ENCODE data around the gene NAP1L4. TPM values are rescaled to one million over a fixed set of nuclear protein-coding genes. Genes with fewer than 3 reads are reported as not detected.

The NAP1L4 gene
- total RNA-seq, 2 experiments from 2014 or later, result 346 to 363 TPM

DNA sequence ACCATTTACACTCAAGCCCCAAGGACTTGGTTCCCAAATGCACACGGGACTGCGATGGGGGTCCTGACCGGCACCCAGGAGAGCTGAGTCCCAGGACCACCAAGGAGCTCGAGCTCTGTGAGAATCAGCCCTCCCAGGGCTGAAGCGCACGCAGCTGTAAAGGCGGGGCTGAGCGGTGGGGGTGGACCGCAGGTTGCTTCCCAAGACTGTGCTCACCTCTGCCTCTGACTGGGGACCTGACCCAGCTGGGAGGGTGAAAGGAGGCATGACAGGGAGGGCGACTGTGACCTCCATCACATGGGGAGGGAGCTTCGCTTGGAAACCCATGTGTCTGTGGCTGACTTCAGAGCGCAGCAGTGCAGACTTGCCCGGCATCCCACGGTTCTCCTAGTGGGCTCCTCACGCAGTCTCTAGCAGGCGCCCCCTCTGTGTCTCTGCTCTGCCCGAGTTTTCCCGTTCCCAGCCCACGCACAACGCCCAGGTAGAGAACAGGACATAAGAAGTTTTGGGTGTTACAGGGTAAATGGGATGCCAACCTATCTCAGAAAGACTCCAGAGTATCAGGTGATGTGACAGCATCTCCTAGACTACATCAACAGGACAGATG, 15.4 kb upstream of the NAP1L4 start:
- H3K4me3 Mint-ChIP-seq, result peak overlapping the region; percentile 85
- H3K4me1 Mint-ChIP-seq, result peaks cover 45% of the 10 kb centered on the region
- DNase-seq (peak; percentile 32), ATAC-seq (ENCODE audit: low read depth) (peak; percentile 5)
- no peaks in the 10 kb centered on the region for H3K27me3 Mint-ChIP-seq
- peaks cover 31% of the 10 kb centered on the region for H3K36me3 Mint-ChIP-seq
- POLR2A ChIA-PET, result interaction anchor here (0.8 to 12.0 kb wide), 9 partner anchors 8 to 109 kb away, joined by 3 to 303 read pairs (median 5); partner anchors contain the start of genes CARS1 and NAP1L4
- H3K9me3 Mint-ChIP-seq, result no peaks in the 10 kb centered on the region
- H3K27ac Mint-ChIP-seq, result peak overlapping the region; percentile 86

DNA sequence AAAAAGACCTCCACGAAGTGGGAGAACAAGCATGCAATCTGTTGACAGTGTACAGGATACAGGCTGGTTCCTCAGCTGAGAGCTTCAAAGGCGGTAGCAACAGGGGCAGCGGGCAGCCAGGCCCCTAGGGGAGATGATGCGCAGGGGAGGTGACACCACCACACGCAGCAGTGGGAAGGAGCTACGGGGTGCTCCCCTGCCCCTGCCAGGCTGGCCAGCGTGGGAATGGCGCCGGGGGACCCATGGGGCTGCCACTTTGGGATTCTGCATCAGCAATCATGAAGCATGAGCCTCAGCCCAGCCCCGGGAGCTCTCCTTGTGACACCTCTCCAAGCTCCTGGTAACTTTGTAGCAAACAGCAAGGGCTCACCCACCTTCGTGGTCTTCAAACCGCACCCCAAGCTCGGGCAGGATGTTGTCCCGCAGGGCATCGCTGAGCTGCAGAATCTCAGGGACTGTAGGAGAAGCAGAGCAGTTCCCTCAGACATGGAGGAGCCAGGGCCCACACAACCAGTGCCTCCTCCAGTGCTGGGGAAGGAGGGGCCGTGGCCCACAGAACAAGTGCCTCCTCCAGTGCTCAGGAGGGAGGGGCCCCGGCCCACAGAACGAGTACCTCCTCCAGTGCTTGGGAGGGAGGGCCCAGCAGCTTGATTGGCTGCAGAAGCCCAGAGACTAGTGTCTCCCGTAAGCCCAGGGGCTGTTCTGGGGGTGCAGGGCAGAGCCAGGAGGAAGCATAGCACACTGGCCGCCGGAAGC, 14.6 kb upstream of the NAP1L4 start:
- POLR2A ChIA-PET, result interaction anchor here (0.8 to 12.0 kb wide), 10 partner anchors 9 to 108 kb away, joined by 3 to 303 read pairs (median 5); partner anchors contain the start of genes CARS1 and NAP1L4
- peak; percentile 97 for ATAC-seq (ENCODE audit: low read depth)
- peak; percentile 80 for DNase-seq
- Mint-ChIP-seq H3K9me3 (no peaks in the 10 kb centered on the region), H3K27ac (peak overlapping the region; percentile 86), H3K4me1 (peaks cover 44% of the 10 kb centered on the region), H3K36me3 (peaks cover 34% of the 10 kb centered on the region), H3K4me3 (peak overlapping the region; percentile 85), H3K27me3 (no peaks in the 10 kb centered on the region)

DNA sequence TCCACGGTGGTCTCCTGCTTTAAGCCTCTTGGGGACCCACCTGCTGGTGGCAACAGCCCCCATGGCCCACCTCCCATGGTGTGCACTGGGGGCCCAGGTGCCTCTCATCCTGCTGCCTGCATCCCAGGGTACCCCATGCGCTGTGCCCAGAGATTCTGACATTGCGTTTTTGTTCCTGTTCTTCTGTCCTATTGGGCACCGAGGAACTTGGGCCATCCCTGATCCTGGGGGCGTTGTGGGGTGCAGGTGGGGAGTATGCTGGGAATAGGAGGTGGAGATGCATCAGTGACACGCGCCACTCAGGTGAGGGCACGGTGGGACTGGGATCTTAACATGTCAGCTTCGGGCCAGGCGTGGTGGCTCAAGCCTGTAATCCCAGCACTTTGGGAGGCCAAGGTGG, 12.4 kb upstream of the NAP1L4 start:
- DNase-seq (peak; percentile 20), ATAC-seq (ENCODE audit: low read depth) (no peak)
- POLR2A ChIA-PET, result interaction anchor here (0.7 to 5.3 kb wide), 3 partner anchors 11 to 1026 kb away, joined by 5 to 37 read pairs (median 5); partner anchors contain the start of gene NAP1L4
- Mint-ChIP-seq H3K36me3 (peaks cover 42% of the 10 kb centered on the region), H3K4me1 (peaks cover 32% of the 10 kb centered on the region), H3K27ac (peak overlapping the region; percentile 73), H3K9me3 (no peaks in the 10 kb centered on the region), H3K4me3 (no peak overlapping the region), H3K27me3 (no peaks in the 10 kb centered on the region)

DNA sequence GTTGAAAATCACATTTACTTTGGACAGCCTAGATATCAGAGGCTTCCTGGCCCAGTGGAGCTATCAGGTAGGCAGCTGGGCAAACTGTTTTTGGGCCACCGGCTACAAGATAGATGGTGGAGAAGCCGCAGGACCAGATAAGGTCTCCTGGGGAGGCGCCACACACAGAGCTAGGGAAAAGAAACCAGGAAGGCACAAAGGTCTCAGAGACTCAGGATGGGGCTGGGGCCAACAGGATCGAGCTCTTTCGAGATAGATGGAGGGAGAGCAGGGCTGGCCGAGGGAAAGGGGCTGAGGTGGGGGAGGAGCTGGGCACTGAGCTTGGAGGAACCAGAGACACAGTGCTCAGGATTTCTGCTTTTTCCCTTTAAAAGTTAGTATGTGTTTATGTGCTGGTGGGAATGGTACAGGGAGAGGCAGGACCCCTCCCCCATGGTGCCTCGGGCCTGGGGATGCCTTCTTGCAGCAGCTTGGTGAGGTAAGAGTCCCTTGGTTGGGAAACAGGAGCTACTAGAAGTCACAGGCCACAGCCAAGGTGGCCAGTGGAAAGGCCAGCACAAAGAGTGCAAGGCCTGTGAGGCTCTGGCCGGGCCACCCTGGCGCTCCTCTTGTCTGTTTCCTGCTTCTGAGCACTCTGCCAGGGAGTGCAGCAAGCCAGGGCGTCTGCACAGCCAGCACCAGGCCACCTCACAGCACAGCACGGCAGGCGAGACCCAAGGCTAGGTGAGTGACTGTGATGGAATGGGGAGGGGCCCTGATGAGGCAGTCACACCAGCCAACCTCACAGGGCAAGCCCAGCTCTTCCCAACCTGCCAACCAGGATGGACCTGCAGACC, 11.5 kb upstream of the NAP1L4 start:
- peaks cover 28% of the 10 kb centered on the region for H3K4me1 Mint-ChIP-seq

DNA sequence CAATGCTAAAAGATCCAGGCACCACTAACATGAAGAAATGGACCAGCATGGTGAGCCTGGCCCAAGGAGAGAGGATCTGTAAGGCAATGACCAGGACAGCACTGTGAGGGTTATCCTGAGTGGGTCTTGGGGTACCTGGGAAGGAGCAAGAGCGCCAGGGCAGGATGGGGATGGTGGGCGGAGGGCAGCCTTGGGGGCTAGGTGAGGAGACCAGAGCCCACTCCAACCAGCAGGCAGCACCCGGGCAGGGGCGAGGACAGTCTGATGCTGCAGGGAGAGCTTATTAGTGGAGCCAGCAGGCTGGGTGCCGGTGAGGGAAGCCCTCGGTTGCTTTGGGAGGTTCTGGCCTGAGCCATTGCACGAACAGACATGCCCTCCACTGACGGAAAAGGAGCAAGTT, 10.7 kb upstream of the NAP1L4 start:
- Mint-ChIP-seq H3K27ac (peak overlapping the region; percentile 40), H3K9me3 (no peaks in the 10 kb centered on the region), H3K27me3 (no peaks in the 10 kb centered on the region), H3K4me1 (peaks cover 22% of the 10 kb centered on the region), H3K36me3 (peaks cover 39% of the 10 kb centered on the region), H3K4me3 (no peak overlapping the region)
- POLR2A ChIA-PET, result interaction anchor here (1.2 to 5.3 kb wide), 2 partner anchors 11 to 12 kb away, joined by 4 to 37 read pairs; partner anchors contain the start of gene NAP1L4
- DNase-seq (no peak), ATAC-seq (ENCODE audit: low read depth) (no peak)

More for the DNA sequence above, 11.5 kb upstream of the NAP1L4 start:
- no peak overlapping the region for H3K4me3 Mint-ChIP-seq
- POLR2A ChIA-PET, result interaction anchor here (0.8 to 5.3 kb wide), 3 partner anchors 9 to 12 kb away, joined by 3 to 37 read pairs (median 4); partner anchors contain the start of gene NAP1L4
- DNase-seq, result no peak
- H3K9me3 Mint-ChIP-seq, result no peaks in the 10 kb centered on the region
- no peaks in the 10 kb centered on the region for H3K27me3 Mint-ChIP-seq
- H3K36me3 Mint-ChIP-seq, result peaks cover 39% of the 10 kb centered on the region
- H3K27ac Mint-ChIP-seq, result peak overlapping the region; percentile 40
- ATAC-seq (ENCODE audit: low read depth), result no peak

DNA sequence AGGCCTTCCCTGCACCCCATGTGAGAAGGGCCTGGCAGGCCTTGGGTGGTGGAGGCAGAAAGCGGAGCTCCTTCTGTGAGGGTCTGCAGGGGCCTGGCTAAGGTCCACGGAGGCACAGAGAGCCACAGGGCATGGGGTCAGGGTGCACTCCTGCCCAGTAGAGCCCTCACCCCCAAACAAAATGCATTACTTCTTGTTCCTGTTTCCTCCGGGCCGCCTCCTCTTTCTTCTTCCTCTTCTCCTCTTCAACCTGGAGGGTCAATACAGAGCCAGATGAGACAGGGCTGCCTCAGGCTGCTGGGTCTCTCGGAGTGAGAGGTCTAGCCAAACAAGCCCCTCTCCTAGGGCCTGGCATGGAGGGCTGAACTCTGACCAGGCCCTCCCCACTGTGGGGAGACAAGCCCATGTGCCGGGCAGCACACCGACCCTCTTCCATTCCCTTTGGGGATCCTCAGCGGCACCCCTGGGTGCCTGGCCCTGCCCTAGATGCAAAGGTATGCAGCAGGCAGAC, 10.3 kb upstream of the NAP1L4 start:
- peaks cover 17% of the 10 kb centered on the region for H3K4me1 Mint-ChIP-seq
- ATAC-seq (ENCODE audit: low read depth) (no peak), DNase-seq (no peak)
- no peak overlapping the region for H3K4me3 Mint-ChIP-seq
- no peaks in the 10 kb centered on the region for H3K9me3 Mint-ChIP-seq
- POLR2A ChIA-PET, result interaction anchor here (5.3 kb wide), 1 partner anchor 13 kb away, joined by 37 read pairs; no protein-coding TSS in a partner anchor
- no peaks in the 10 kb centered on the region for H3K27me3 Mint-ChIP-seq
- peak overlapping the region; percentile 40 for H3K27ac Mint-ChIP-seq
- H3K36me3 Mint-ChIP-seq, result peaks cover 39% of the 10 kb centered on the region

DNA sequence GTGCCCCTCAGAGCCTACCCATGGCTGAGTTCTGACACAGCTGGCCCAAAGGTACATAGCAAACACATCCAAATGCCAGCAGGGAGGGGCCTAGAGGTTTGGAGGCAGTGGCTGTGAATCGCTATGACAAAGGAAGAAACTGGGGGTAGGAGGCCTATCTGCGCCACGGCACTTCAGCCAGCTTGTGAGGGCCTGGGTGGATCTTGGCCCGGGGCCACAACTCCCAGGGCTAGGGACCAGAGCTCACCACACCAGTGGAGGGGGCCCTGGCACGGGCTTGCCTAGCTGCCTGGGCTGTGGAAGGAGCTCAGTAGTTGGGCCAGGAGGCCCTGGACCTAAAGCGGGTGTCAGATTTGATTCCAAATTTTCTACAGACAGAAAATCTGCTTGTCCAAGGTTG, 9.4 kb upstream of the NAP1L4 start:
- no peaks in the 10 kb centered on the region for H3K9me3 Mint-ChIP-seq
- peaks cover 12% of the 10 kb centered on the region for H3K4me1 Mint-ChIP-seq
- DNase-seq (no peak), ATAC-seq (ENCODE audit: low read depth) (no peak)
- H3K27ac Mint-ChIP-seq, result peak overlapping the region; percentile 43
- H3K27me3 Mint-ChIP-seq, result no peaks in the 10 kb centered on the region
- peaks cover 39% of the 10 kb centered on the region for H3K36me3 Mint-ChIP-seq
- no peak overlapping the region for H3K4me3 Mint-ChIP-seq
- POLR2A ChIA-PET, result interaction anchor here (1.4 kb wide), 1 partner anchor 9 kb away, joined by 7 read pairs; the partner anchor contains the start of gene NAP1L4

DNA sequence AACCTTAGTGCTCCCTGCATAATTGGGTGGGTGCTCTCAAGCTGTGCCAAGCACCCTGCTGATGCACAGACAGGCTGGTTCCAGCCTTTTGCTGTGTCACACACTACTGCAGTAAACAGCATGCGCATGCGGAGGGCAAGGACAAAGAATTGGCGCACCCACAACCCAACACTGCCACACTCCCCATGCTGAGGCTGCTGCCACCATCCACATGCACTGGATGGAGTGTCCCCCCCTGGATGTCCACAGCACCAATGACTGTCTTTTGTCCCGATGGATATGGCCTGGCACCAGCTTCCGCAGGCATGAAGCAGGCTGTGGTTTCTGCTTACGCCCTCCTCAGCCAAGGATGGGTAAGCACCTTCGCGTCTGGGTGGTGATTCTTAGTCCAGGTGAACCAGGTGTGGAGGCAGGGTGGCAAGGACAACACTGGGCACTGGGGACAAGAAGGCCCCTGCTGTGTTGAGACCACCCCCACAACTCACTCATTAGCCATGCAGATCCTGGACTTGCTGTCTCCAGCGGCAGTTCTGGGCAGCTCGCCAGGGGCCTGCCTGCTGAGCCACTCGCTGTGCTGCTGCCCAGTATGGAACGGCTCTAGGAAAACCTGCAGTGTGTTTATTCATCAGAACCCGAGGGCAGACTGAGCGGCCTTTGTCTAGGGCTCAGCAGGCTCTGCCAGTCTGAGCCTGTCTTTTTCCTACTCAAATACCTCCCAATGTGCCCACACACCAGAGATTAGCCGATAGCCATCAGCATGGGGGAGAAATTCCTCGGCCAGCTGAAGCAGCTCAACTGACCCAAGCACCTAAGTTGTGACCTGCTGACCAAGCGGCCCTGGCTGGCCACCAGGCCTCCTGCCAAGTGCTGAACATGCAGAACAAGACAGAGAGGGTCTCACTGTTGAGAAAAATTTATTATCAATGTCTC, 8.2 kb upstream of the NAP1L4 start:
- Mint-ChIP-seq H3K4me1 (peaks cover 6% of the 10 kb centered on the region), H3K9me3 (no peaks in the 10 kb centered on the region), H3K27ac (no peak overlapping the region), H3K4me3 (no peak overlapping the region), H3K27me3 (no peaks in the 10 kb centered on the region), H3K36me3 (peaks cover 36% of the 10 kb centered on the region)
- no peak for ATAC-seq (ENCODE audit: low read depth)
- DNase-seq, result no peak
- POLR2A ChIA-PET, result interaction anchor here (1.4 kb wide), 1 partner anchor 8 kb away, joined by 7 read pairs; the partner anchor contains the start of gene NAP1L4

DNA sequence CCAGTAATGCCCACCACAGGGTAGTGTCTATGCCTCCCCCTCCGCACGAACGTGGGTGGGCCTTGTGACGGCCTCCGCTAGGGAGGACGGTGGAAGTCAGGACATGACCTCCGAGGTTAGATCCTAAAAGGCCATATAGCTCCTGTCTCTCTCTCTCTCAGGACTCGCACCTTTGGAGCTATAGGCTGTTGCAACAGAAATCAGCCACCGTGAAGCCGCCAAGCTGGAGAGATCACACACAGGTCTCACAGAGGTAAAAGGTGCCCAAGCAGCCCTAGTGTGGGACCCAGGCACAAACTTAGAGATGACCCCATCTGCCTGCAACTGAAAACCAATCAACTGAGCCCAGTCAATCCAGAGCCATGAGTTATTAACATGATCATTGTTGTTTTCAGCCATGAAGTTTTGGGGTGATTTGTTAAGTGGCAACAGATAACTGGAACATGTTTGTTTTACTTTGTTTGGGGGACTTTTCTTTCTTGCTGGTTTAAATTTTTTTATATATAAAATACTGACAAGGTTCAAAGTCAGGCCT, 7.4 kb upstream of the NAP1L4 start:
- H3K27ac Mint-ChIP-seq, result no peak overlapping the region
- peaks cover 36% of the 10 kb centered on the region for H3K36me3 Mint-ChIP-seq
- POLR2A ChIA-PET, result no interaction called here

DNA sequence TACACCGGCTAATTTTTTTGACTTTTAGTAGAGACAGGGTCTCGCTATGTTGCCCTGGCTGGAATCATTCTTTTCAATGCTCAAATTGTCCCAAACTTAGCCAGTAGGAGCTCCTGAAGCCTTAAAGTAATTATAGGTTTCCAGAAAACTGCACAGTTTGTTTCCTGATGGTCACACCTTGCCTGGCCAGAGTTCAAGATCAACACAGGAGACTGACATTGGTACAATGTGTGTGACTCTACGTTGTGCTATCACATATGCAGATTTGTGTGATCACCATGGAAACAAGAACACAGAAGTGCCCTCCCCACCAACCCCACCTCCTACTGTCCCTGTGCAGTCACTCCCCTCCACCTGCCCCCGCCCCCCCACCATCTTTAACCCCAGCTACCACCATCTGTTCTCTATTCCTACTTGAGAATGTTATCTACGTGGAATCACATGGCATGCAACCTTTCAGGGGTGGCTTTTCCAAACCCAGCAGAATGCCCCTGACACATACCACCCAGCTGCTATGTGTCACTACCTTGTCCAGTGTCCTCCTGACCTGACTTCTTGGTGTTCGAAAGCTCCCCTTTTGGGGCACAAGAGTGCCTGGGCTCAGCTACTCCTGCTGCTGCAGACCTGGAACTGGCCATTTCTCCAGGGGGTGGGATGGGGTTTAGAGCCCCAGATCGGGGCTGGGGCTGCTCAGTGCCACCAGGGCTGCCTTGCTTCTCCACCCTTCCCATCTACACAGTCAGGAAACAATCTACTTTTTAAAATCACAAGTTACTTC, 6.1 kb upstream of the NAP1L4 start:
- no peaks in the 10 kb centered on the region for H3K27me3 Mint-ChIP-seq
- DNase-seq (no peak), ATAC-seq (ENCODE audit: low read depth) (no peak)
- no peak overlapping the region for H3K4me3 Mint-ChIP-seq
- H3K4me1 Mint-ChIP-seq, result peaks cover 2% of the 10 kb centered on the region
- POLR2A ChIA-PET, result interaction anchor here (0.6 to 2.2 kb wide), 5 partner anchors 9 to 24 kb away, joined by 3 to 11 read pairs (median 4); no protein-coding TSS in a partner anchor
- H3K9me3 Mint-ChIP-seq, result no peaks in the 10 kb centered on the region
- H3K27ac Mint-ChIP-seq, result no peak overlapping the region
- peaks cover 25% of the 10 kb centered on the region for H3K36me3 Mint-ChIP-seq

More for the DNA sequence above, 7.4 kb upstream of the NAP1L4 start:
- Mint-ChIP-seq H3K9me3 (no peaks in the 10 kb centered on the region), H3K27me3 (no peaks in the 10 kb centered on the region), H3K4me1 (peaks cover 5% of the 10 kb centered on the region), H3K4me3 (no peak overlapping the region)
- ATAC-seq (ENCODE audit: low read depth), result no peak
- no peak for DNase-seq

DNA sequence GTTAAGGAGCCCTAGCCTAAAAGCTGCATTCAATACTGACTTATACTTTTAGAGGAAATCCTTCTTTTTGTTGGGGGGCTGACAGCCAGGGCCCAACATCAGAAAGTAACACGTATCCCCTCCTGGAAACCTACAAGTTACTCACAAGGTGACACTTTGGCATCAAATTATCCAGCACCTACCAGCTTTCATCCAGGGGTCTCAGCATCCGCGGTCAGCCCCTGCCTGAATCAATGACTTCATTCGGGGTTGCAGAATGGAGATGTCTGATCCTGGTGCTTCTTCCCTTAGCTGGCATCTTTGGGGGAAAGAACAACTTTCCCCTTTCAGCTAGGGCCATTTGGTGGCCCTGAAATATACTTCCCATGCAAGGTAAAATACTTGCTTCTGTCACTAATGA, 5.3 kb upstream of the NAP1L4 start:
- no peaks in the 10 kb centered on the region for H3K27me3 Mint-ChIP-seq
- no peak overlapping the region for H3K27ac Mint-ChIP-seq
- no peak overlapping the region for H3K4me3 Mint-ChIP-seq
- H3K36me3 Mint-ChIP-seq, result peaks cover 17% of the 10 kb centered on the region
- no peaks in the 10 kb centered on the region for H3K9me3 Mint-ChIP-seq
- POLR2A ChIA-PET, result interaction anchor here (1.0 to 2.2 kb wide), 4 partner anchors 9 to 25 kb away, joined by 4 to 11 read pairs (median 4); no protein-coding TSS in a partner anchor
- ATAC-seq (ENCODE audit: low read depth) (no peak), DNase-seq (no peak)
- peaks cover 2% of the 10 kb centered on the region for H3K4me1 Mint-ChIP-seq

Measured in activated naive CD8-positive, alpha-beta T cell treated with anti-CD3 and anti-CD28 coated beads, Interleukin-2, amount 10 ng/mL, durations not matched to agents 7 days and 5 days (primary cell).